GM12878 (cell line): ENCODE data around the gene RNF44. TPM values are rescaled to one million over a fixed set of nuclear protein-coding genes. Genes with fewer than 3 reads are reported as not detected.
A peak's percentile ranks its signal among the peaks of the same experiment; 100 is the strongest.

Experiments used
- ASH2L ChIP-seq: fragments of 300-600, 200-600 bp; sonication (generic); IDR thresholded peaks from 2 replicates; pipeline ENCODE4 v1.6.1; 2017; ENCODE audit warnings: low read depth, mild to moderate bottlenecking, borderline replicate concordance
- E2F8 ChIP-seq: fragments of 450-650 bp; IDR thresholded peaks from 2 replicates; pipeline ENCODE4 v1.6.1; 2018; ENCODE audit warnings: mild to moderate bottlenecking, low read depth, moderate library complexity; ENCODE audit not compliant: partially characterized antibody
- EGR1 ChIP-seq, 2 experiments: IDR thresholded peaks; 1 replicate in 1 of 2; 2 replicates in 1 of 2; pipeline ENCODE4 v1.6.1; 2011 to 2012; ENCODE audit warnings: low read depth in 2 of 2, low read length in 2 of 2, borderline replicate concordance in 1 of 2, mild to moderate bottlenecking in 1 of 2, moderate library complexity in 1 of 2
- EP300 ChIP-seq, 2 experiments: fragments of 150-350 bp in 1 of 2; IDR thresholded peaks; 2 replicates each; pipeline ENCODE4 v1.6.1; 2011 to 2012; ENCODE audit warnings: low read depth in 2 of 2, low read length in 2 of 2, borderline replicate concordance in 1 of 2, improper control_type of control experiment in 1 of 2, inconsistent platforms in 1 of 2; ENCODE audit not compliant: control insufficient read depth in 1 of 2
- ETV6 ChIP-seq, 2 experiments: fragments of 450-650 bp in 1 of 2; IDR thresholded peaks in 1 of 2; conservative IDR thresholded peaks in 1 of 2; 2 replicates each; pipeline ENCODE4 v1.6.1; 2014; ENCODE audit warnings: antibody characterized with exemption in 1 of 2, borderline replicate concordance in 1 of 2, low read depth in 1 of 2, mild to moderate bottlenecking in 1 of 2, moderate library complexity in 1 of 2
- MAX ChIP-seq: IDR thresholded peaks from 2 replicates; pipeline ENCODE4 v1.6.1; 2012; ENCODE audit warnings: low read depth, low read length, improper control_type of control experiment
- NFIC ChIP-seq: IDR thresholded peaks from 2 replicates; pipeline ENCODE4 v1.6.1; 2012; ENCODE audit warnings: low read depth, mild to moderate bottlenecking, inconsistent platforms, low read length, moderate library complexity
- NFYB ChIP-seq: IDR thresholded peaks from 2 replicates; pipeline ENCODE4 v1.6.1; 2011; ENCODE audit warnings: low read depth, mild to moderate bottlenecking, low read length, improper control_type of control experiment, moderate library complexity; ENCODE audit not compliant: insufficient read depth
- PKNOX1 ChIP-seq: fragments of 450-650 bp; IDR thresholded peaks from 2 replicates; pipeline ENCODE4 v1.6.1; 2016; ENCODE audit warnings: mild to moderate bottlenecking
- SMAD5 ChIP-seq: IDR thresholded peaks from 2 replicates; pipeline ENCODE4 v1.6.1; 2016; ENCODE audit warnings: antibody characterized with exemption, low read depth
- SP1 ChIP-seq: IDR thresholded peaks from one replicate; pipeline ENCODE4 v1.6.1; 2011; ENCODE audit warnings: low read depth, low read length
- SUPT20H ChIP-seq: IDR thresholded peaks from 2 replicates; pipeline ENCODE4 v1.6.1; 2011; ENCODE audit warnings: low read depth, mild to moderate bottlenecking, low read length, moderate library complexity, borderline replicate concordance; ENCODE audit not compliant: control insufficient read depth
- ZNF384 ChIP-seq: IDR thresholded peaks from 2 replicates; pipeline ENCODE4 v1.6.1; 2012; ENCODE audit warnings: low read depth, mild to moderate bottlenecking, low read length, improper control_type of control experiment, borderline replicate concordance
- polyA plus RNA-seq, 11 experiments: library from polyadenylated mRNA; depleted of rRNA in 4 of 11; unstranded in 6 of 11; stranded (reverse) in 5 of 11; fragments of >200 nt; fragmentation: Nextera tagmentation in 4 of 11; fragmentation: Illumina TruSeq in 1 of 11; extraction: Ambion mirVana in 4 of 11; extraction: Trizol in 1 of 11; gene quantifications; 1 replicate in 1 of 11; 2 replicates in 10 of 11; pipeline versions ENCODE4 v1.2.1 to v1.2.3, GENCODE V29; 2011 to 2016; ENCODE audit warnings: inconsistent platforms in 2 of 11, missing spikeins in 2 of 11, low read depth in 1 of 11
- total RNA-seq, 4 experiments: library from RNA; depleted of rRNA in 3 of 4; stranded (reverse); fragments of >200 nt in 3 of 4; fragmentation: Illumina TruSeq in 1 of 4; extraction: Trizol in 1 of 4; gene quantifications; 2 replicates each; pipeline versions ENCODE4 v1.2.1 to v1.2.3, GENCODE V29; 2013 to 2021

RNF44 gene
- total and polyA plus RNA-seq, 10 of the 15 experiments (the other 5 are each of a cell fraction or from before 2014, with no cell fraction given): 1.7 to 51.9 (median 7.9) TPM

- no peak for TF ChIP-seq NFIC
- TF ChIP-seq E2F8: no peak
- TF ChIP-seq MAX: peak; percentile 28; the same call in 1 of the 2 replicates
- peak; percentile 57; the same call in 1 of the 2 replicates for TF ChIP-seq NFYB
- TF ChIP-seq EGR1 (IDR thresholded peaks at IDR 0.05; ENCODE audit: borderline replicate concordance in 1 of 2, low read depth in 2 of 2, low read length in 2 of 2): peak in 1 of 2 experiments; percentile 56; a peak in 1 of 3 replicates
- TF ChIP-seq SP1: peak; percentile 47
- 0 out of 4 replicates have a peak, but pooled peaks of 1 of the 2 experiments have one; percentile 10 for TF ChIP-seq ETV6 (conservative IDR thresholded peaks at IDR 0.05 in 1 of 2, IDR thresholded peaks at IDR 0.05 in 1 of 2; ENCODE audit: borderline replicate concordance in 1 of 2, low read depth in 1 of 2)
- TF ChIP-seq SUPT20H: no peak
- TF ChIP-seq PKNOX1: peak; percentile 60
- TF ChIP-seq SMAD5: 0 out of 2 replicates have a peak, but pooled peaks have one; percentile 40
- TF ChIP-seq EP300 (IDR thresholded peaks at IDR 0.05; ENCODE audit: borderline replicate concordance in 1 of 2, control insufficient read depth in 1 of 2, low read depth in 2 of 2, low read length in 2 of 2): peak in 1 of 2 experiments; percentile 40; a peak in 2 of 4 replicates
- peak; percentile 95 for TF ChIP-seq ZNF384
- peak; percentile 15; the same call in 1 of the 2 replicates for TF ChIP-seq ASH2L
Measured at GRCh38 chr5:176536902-176537553, at the start of gene RNF44 (continued).
